Endometrial microvascular endothelial cells (primary cell): ENCODE results near the gene CHURC1. TPM values are rescaled to one million over a fixed set of nuclear protein-coding genes. Genes with fewer than 3 reads are reported as not detected.

Experiments
- in situ Hi-C: cut with HindIII; loops from 2 replicates; pipeline ENCODE4 v1.10.0; 2017; ENCODE audit warnings: low sequenced_read_pairs, low pct_unique_long_range_greater_than_20kb; ENCODE audit errors: inconsistent ontology term
- total RNA-seq: library from RNA; depleted of rRNA; stranded (reverse); fragments of >200 nt; gene quantifications from one replicate; pipeline ENCODE4 v1.2.3, GENCODE V29; 2015; ENCODE audit errors: inconsistent ontology term

CHURC1 gene
- total RNA-seq, 1 donor from 2014 or later, result 67.6 TPM

DNA sequence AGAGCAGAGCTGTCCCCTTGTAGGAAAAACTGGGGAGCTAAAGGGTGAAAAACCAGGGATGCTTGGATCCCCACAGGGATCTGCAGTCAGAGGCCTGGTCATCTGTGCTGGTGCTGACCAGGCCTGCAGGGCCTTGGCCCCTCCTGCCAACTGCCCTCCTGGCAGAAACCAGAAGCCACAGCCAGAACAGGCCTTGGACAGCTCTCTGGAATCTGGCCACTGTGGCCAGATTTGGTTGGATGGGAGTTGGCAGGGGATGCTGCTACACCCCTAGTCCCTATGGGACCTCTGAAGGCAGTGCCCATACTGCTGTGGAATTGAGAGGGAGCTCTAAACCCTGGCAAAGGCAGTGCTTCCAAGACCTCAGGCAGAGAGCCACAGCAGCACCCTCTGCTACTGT, 37.5 kb downstream of the CHURC1 start:
- in situ Hi-C loops, result no loop called here

DNA sequence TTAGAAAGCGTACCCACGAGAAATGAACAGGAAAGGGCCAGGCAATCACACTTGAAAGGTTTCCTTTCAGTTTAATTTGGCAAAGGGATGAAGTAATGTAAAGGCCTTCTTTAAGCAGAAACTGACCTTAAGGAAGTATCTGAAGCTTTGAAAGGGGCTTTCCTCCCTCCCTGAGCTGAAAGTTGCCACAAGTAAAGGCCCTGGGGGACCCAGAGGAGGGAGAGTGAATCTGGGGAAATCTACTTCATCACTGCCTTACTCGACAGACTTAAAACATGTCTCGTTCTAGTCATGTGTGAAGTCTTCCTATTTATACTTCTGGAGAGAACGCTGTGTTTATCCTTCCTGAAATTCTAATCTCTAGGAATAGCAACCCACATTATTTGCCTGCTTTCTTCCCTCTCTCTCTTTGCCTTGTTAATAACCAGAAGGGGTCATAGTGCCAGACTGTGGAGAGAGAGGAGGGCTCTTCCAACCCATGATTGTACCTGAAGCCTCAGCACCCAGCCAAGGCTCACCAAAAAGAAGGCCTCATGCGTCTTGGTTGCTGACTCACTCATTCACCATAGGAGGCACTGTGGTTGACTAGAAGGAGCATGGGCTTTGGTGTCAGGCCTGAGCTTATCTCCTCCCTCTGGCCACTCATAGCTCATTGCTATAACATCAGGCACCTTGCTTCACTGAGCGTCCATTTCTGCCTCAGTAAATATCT, 38.5 kb downstream of the CHURC1 start:
- in situ Hi-C loops, result no loop called here

DNA sequence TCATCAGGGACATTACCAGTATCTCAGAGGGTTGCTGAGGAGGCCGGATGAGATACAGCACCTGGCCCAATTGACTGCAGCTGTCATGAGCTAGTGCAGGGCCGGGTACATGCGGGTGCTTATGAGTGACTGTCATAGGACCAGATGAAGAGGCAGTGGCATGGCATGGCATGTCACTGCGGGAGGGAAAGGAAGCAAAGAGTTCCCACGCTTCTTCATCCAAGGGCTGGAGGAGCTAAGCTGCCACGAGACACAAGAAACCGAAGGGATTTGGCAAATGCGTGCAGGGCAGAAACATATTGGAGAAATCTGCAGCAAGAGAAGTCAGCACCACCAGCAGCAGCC, 39.0 kb downstream of the CHURC1 start:
- in situ Hi-C loops, result no loop called here

DNA sequence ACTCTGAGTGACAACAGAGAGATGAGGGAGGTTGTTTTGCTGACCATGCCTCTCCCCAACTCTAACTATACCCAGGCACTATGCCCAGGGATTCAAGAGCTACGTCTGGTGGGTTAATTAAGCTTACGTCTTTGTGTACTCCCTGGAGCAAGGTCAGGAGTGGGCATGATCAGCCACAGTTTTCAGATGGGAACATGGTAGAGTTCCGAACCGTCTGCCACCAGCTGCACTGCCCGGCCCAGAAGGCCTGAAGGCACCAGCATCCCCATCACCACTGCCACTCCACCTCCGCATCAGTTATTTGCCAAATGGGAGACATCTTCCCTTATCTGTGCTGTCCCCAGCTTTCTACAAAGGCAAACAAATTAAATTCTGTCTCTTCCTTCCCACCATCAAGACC, 39.4 kb downstream of the CHURC1 start:
- in situ Hi-C loops, result no loop called here

DNA sequence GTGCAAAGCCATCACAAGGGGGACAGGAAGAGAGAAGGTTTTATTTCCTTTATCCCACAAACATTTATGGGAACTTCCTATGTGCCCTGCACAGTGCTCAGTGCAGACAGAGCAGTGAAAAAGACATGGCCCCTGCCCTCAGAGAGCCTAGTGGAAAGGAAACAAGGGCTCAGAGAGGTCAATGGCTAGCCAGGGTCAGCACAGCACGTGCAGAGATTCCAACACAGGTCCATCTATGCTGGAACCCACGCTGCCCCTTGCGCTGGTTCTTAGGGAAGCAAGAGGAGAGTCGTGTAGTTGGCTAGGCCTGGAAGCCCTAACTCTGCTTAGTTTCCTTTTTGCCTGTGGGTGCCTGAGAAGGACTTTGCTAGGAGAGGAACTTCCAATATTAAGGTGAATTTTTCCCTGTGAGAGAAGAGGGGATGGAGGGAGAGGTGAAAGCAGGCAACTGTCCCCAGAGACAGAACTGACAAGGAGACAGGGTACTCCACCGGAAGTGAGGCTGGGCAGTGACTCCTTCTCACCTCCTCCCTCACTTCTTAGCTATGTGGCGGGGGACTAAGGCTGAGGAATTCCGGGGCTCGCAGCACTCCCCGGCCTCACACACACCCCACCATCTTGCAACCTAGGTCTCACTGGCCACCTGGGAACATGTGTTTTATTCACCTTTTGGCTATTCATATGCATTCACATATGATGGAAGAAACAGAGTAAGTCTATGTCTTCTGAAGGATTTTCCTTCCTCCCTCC, 40.4 kb downstream of the CHURC1 start:
- in situ Hi-C loops, result no loop called here

DNA sequence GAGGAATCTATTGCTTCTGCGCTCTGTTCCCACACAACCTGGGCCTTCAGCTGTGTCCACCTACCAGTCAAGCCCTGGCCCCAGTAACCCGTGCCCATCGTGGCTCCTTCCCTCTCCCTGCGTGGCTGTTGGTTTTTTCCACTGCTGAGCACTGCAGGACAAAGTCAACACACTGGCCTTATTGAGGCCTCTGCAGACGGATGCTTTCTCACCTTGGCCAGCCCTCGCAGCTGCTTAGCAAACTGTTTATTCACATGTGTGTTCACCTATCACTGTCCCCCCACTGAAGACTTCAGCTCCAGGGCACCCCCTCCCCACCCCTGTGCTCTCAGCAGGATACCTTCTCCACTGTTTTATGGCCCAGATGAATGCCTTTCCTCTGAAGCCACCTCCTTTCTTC, 41.0 kb downstream of the CHURC1 start:
- in situ Hi-C loops, result no loop called here

DNA sequence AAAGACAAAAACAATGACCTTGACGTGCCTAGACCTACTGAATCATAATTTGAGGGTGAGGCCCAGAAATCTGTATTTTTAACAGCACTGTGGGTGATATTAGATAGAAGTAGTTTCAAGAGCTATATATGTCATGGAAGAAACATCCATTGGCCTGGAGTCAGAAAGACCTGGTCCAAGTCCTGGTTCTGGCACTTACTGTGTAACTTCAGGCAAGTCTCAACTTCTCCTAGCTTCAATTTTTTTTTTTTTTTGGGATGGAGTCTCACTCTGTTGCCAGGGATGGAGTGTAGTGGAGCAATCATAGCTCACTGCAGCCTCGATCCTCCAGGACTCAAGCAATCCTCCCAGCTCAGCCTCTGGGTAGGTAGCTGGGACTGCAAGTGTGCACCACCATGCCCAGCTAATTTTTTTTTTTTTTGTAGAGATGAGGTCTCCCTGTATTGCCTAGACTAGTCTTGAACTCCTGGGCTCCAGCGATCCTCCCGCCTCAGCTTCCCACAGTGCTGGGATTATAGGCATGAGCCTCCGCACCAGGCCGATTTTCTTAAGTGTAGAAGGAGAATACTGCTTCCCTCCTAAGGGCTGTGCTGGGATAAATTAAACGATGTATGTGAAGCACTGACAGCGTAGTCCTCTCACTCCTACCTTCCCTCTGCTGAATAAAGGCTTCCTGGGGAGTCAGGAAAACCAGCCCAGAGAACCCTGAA, 42.6 kb downstream of the CHURC1 start:
- in situ Hi-C loops, result no loop called here

DNA sequence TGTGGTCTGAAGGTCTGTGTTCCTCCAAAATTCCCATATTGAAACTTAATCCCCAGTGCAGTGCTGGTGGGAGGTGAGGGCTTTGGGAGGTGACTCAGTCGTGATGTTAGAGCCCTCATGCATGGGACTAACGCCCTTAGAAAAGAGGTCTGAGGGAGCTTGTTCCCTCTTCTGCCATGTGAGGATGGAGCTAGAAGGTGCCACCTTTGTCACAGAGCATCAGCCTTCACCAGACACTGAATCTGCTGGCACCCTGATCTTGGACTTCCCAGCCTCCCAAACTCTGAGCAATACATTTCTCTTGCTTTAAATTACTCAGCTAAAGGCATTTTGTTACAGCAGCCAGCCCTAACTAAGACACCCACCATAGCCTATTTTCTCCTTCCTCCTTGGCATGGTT, 43.9 kb downstream of the CHURC1 start:
- in situ Hi-C loops, result no loop called here

DNA sequence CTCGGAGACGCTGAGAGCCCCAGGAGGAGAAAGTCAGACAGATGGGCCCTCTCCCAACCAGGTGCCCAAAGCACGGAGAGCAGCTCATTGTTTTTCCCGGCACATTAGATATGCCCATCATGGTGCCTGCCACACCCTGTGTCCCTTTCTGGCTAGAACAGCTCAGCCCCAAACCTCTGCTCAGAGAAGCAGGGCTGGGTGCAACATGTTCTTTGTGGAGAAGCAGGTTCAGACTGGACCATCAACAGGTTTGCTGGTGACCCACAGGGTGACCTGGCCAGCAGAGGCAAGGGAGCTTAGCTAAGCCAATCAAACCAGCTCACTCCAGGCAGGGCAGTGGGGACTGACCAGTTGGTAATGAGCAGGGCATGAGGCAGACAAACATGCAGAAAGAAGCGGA, 44.5 kb downstream of the CHURC1 start:
- in situ Hi-C loops, result no loop called here

DNA sequence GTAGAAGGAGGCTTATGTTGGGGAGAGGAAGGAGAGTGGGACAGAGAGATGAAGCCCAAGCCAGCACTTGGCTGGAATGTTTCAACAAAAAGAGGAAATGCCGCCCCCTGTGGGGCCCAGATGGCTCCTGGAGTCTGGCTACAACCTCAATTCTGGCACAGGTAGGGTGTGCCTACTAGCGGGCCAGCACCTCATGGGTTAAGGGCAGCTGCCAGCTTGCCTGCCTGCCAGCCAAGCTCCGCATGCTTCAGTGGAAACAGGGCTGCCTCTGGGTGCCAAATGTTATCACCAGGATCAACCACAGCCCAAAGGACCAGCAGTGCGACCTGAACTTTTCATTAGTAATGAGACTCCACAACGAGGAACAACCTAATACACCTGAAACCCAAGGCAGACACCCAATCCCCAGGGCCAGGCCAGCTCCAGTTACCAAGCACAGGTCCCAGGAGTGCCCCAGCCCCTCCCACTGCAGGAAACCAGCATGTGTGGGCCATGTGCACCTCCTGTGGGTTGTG, 46.6 kb downstream of the CHURC1 start:
- in situ Hi-C loops, result no loop called here

DNA sequence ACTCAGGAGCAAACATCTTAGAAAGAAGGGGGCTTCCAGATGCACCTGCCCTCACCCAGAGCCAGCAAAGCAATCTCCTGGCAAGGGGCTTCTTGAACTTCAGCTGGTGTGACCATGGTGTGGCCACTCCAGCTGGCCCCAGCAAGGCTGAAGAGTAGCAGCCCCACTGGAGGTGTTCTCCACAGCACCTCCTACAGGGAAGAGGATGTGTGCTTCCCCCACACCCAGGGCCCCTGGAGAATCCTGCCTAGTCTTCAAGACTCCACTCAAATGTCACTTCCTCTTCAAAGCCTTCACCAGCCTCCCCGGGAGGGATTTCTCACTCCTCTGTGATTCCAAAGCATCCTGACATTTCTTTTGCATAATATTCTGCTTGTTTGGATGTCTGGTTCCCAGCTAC, 49.4 kb downstream of the CHURC1 start:
- in situ Hi-C loops, result no loop called here

DNA sequence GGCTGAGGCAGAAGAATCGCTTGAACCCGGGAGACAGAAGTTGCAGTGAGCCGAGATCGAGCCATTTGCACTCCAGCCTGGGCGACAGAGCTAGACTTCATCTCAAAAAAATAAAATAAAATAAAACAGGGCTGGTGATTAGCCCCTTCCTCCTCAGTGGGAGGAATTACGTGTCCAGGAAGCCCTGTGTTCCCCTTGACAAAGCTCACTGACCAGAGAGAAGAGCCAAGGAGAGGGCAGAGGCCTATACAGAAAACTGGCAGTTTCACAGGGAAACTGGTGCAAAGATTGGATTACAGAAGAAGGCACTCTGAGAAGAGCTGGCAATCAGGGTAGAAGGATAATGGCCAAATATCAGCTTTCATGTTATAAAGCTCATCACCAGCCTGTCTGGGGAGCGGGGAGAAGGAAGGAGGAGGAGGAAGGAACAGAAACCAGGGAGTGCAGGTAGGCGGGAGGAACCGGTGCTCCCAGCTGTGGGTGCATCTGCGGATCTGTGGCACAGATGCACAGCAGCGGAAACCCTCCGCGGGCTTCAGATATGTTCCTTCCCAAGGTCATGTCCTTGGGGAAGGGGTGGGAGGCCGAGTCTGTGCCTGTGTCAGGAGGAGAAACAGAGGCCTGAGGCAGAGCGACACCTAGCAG, 51.2 kb downstream of the CHURC1 start:
- in situ Hi-C loops, result no loop called here

DNA sequence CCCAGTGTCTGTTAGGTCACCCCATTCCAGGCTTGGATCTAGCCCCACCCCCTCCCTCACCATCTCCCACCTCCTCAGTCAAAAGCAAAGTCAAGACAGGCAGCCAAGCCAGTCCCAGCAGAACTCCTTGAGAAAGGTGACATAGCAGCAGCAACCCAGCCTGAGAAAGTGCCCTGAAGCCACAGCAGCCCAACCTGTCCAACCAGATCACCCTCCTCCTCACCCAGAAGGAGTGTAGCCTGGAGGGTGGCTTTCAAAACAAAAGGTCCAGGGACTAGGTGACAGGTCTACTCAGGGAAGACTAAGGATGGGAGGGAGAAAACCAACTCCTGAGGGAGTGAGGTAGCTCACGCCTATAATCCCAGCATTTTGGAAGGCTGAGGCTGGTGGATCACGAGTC, 52.7 kb downstream of the CHURC1 start:
- in situ Hi-C loops, result no loop called here

DNA sequence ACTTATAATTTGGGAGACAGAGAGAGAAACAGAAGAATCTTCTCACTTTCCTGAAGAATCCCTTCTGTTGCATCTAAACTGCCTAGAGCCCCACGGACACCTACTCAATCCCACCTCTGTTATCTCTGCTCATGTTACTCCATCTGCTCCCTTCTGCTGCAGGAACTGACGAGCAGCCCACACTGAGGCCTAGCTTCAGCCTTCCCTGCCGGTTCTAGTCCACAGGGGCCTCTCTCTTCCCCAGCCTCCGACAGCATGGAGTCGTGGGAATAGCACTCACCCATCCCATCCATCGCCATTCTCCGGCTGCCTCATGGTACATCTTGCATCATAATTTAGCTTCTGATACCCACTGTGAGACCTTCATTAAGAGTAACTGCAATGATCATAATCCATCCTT, 53.9 kb downstream of the CHURC1 start:
- in situ Hi-C loops, result no loop called here

DNA sequence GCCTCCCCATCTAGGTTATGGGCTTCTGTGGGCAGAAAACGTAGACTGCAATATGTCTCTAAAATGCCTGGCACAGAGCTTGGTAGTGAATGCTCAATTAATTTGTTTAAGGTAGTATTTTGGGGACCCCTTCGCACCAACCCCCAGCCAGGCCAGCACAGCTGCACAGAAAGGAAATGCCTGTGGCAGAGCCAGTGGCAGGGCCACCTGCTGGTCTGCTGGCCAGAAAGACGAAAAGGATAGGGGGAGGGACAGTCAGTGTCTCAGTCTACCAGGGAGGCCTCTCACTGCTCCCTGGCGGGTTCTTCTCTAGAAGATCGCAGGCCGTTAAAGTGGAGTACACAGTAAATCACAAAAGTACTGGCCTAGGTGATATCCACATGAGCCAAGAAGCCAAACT, 54.4 kb downstream of the CHURC1 start:
- in situ Hi-C loops, result no loop called here

DNA sequence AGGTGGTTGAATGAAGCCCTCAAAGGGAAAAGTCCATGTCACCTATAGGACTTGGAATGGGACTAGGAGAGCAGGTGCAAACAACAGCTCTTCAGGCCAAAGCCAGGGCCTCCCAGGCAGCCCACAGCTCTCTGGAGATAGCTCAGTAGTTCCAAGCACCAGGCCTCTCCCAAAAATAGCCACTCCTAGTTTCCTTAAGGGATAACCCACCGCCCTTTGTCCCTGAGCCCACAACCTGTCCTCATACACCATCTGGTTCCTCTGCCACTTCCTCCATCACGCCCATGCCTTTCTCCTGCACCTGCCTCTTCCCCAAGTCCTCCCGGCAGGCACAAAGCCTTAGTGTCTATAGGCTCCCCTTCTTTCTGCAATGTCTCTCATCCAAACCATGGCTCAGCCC, 55.8 kb downstream of the CHURC1 start:
- in situ Hi-C loops, result no loop called here

DNA sequence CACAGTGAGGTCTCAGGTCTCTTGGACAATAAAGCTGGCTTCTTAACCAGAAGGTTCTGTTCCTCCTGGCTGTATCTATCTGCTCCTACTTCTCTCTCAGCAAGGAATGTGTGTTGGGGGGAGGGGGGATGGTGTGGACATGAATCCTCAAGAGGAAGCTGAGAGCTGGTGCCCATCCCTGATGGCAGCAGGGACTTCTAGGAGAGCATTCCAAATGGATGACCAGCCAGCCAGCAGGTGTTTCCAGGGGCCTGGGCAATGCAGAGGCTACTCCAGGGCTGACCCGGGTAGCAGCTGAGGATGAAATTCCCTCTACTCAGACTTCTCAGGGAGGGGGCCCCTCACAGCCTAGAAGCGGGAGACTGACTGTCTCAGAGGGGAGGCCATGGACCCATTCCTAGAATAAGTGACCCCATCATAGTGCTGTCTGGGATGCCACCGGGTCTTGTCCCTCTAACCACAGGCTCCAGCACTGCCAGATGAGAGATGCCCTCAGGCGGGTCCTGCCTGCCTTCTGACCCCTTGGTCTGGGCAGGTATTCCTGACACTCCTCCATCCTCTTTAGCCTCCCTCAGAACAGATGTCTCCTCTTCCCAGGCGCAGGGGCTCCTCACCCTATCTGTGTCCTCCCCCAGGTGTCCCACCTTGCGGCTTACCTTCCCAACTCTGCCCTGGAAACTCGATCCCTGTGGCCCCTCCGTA, 56.7 kb downstream of the CHURC1 start:
- in situ Hi-C loops, result no loop called here

DNA sequence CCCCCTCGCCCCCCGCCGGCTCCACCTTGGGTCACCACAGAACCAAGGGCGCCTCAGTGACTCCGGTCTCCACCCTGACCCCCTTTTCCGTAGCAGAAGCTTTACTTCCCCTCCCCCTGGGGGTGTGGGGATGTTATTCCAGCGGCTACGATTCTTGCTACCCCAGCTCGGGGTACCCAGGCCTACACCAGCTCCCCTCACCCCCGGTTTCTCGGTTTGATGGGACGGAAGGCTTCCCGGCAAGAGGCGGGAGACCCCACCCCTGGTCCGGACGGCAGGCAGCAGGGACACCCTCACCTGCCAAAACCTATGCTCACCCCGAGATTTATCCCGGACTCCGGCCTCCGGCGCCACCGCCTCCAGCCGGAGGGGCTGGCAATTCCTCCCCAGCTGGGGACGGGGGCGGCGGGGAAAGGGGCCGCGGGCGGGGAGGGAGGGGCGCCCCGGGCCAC, 57.3 kb downstream of the CHURC1 start:
- in situ Hi-C loops, result no loop called here
